ENCODE data around the gene SH3PXD2B. TPM values are rescaled to one million over a fixed set of nuclear protein-coding genes. Genes with fewer than 3 reads are reported as not detected.

SH3PXD2B gene
- total and polyA plus RNA-seq, 2 experiments from 2014 or later, result 15.2 to 19.8 TPM

DNA sequence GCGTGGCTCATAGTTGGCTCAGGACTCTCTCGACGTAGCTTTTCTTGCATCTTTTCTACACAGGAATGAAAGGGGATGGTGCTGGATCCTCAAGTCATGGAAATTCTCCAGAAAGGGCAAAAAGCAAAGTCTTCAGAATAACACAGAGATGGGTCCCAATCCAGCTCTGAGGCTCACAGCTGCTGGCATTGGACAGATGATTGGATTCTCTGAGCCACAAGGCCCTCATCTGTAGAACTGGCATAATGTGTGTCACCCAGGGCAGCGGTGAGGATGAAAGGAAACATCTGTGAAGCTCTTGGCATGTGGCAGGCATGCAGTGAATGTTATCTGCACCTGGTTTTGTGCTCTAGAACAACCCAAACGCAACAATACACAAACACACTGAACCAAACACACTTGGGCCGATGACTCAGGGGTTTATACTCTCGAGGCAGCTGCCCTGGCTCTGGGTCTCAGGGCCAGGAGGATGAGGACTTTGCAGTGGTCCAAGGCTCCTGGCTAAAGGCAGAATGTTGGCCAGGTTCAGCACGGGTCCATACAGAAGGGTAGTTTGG, 106.8 kb downstream of the SH3PXD2B start:
- no peak overlapping the region for H3K4me2 ChIP-seq (ENCODE audit: unreplicated experiment)
- no peak overlapping the region for H2AFZ ChIP-seq
- H3F3A ChIP-seq (ENCODE audit: insufficient read depth), result no peaks in the 10 kb centered on the region
- H3K27me3 ChIP-seq (replicated peaks; ENCODE audit: insufficient read depth), result no peaks in the 10 kb centered on the region
- peaks cover 15% of the 10 kb centered on the region; the same call in 1 of the 2 replicates for H3K36me3 ChIP-seq (ENCODE audit: low read depth)
- no peaks in the 10 kb centered on the region for H3K9me3 ChIP-seq (ENCODE audit: low read depth)
- no peaks in the 10 kb centered on the region for H3K4me1 ChIP-seq (ENCODE audit: insufficient read depth)
- H3K4me3 ChIP-seq, result no peak overlapping the region
- 77 to 81% methylated on average over 8 of the region's 8 CpGs for WGBS, 2 experiments (ENCODE audit: low coverage in 1 of 2, low lambda C conversion rate in 2 of 2, missing lambda C conversion rate in 2 of 2)
- in situ Hi-C loops (cut with MboI), result no loop called here
- H3K79me2 ChIP-seq (ENCODE audit: insufficient read depth), result no peaks in the 10 kb centered on the region
- H3K27ac ChIP-seq, result no peak overlapping the region
- no peak for DNase-seq
- TF ChIP-seq EZH2phosphoT487 (IDR thresholded peaks at IDR 0.05; ENCODE audit: insufficient read depth, low read depth), result no peak
- TF ChIP-seq EZH2 (IDR thresholded peaks at IDR 0.05; ENCODE audit: insufficient read depth, poor library complexity, severe bottlenecking), result no peak
- no peaks in the 10 kb centered on the region for H4K20me1 ChIP-seq (ENCODE audit: insufficient read depth)
- H3K9ac ChIP-seq, result no peak overlapping the region
- H3K9me2 ChIP-seq (ENCODE audit: insufficient read depth), result no peaks in the 10 kb centered on the region

- Histone ChIP-seq H3K36me3 (ENCODE audit: low read depth) (peaks cover 21% of the 10 kb centered on the region; the same call in 1 of the 2 replicates), H3K4me3 (no peak overlapping the region), H3K79me2 (ENCODE audit: insufficient read depth) (no peaks in the 10 kb centered on the region), H3K27me3 (replicated peaks; ENCODE audit: insufficient read depth) (no peaks in the 10 kb centered on the region), H2AFZ (no peak overlapping the region), H4K20me1 (ENCODE audit: insufficient read depth) (no peaks in the 10 kb centered on the region), H3F3A (ENCODE audit: insufficient read depth) (no peaks in the 10 kb centered on the region), H3K4me2 (ENCODE audit: unreplicated experiment) (no peak overlapping the region), H3K9ac (no peak overlapping the region), H3K4me1 (ENCODE audit: insufficient read depth) (no peaks in the 10 kb centered on the region), H3K27ac (no peak overlapping the region), H3K9me3 (ENCODE audit: low read depth) (no peaks in the 10 kb centered on the region), H3K9me2 (ENCODE audit: insufficient read depth) (no peaks in the 10 kb centered on the region)
- in situ Hi-C loops (cut with MboI), result no loop called here
- 78 to 86% methylated on average over 9 to 11 of the region's 11 CpGs for WGBS, 2 experiments (ENCODE audit: low coverage in 1 of 2, low lambda C conversion rate in 2 of 2, missing lambda C conversion rate in 2 of 2)
- TF ChIP-seq EZH2 (IDR thresholded peaks at IDR 0.05; ENCODE audit: insufficient read depth, poor library complexity, severe bottlenecking), result no peak
- TF ChIP-seq EZH2phosphoT487 (IDR thresholded peaks at IDR 0.05; ENCODE audit: insufficient read depth, low read depth), result no peak
- DNase-seq, result no peak
These were observed 108.4 kb downstream of the SH3PXD2B start for GRCh38 chr5:172345881-172346280.

GRCh38 chr5:172344855-172345409, 109.4 kb downstream of the SH3PXD2B start:
- H3K9me3 ChIP-seq (ENCODE audit: low read depth), result no peaks in the 10 kb centered on the region
- WGBS, 2 experiments (ENCODE audit: low coverage in 1 of 2, low lambda C conversion rate in 2 of 2, missing lambda C conversion rate in 2 of 2), result 77 to 82% methylated on average over 3 of the region's 3 CpGs
- no peaks in the 10 kb centered on the region for H3F3A ChIP-seq (ENCODE audit: insufficient read depth)
- H3K79me2 ChIP-seq (ENCODE audit: insufficient read depth), result no peaks in the 10 kb centered on the region
- no peaks in the 10 kb centered on the region for H3K9me2 ChIP-seq (ENCODE audit: insufficient read depth)
- no peaks in the 10 kb centered on the region for H4K20me1 ChIP-seq (ENCODE audit: insufficient read depth)
- H2AFZ ChIP-seq, result no peak overlapping the region
- TF ChIP-seq EZH2phosphoT487 (IDR thresholded peaks at IDR 0.05; ENCODE audit: insufficient read depth, low read depth) (no peak), EZH2 (IDR thresholded peaks at IDR 0.05; ENCODE audit: insufficient read depth, poor library complexity, severe bottlenecking) (no peak)
- no peak overlapping the region for H3K4me2 ChIP-seq (ENCODE audit: unreplicated experiment)
- peaks cover 21% of the 10 kb centered on the region; the same call in 1 of the 2 replicates for H3K36me3 ChIP-seq (ENCODE audit: low read depth)
- H3K4me1 ChIP-seq (ENCODE audit: insufficient read depth), result no peaks in the 10 kb centered on the region
- no peak for DNase-seq
- H3K9ac ChIP-seq, result no peak overlapping the region
- no peaks in the 10 kb centered on the region for H3K27me3 ChIP-seq (replicated peaks; ENCODE audit: insufficient read depth)
- H3K27ac ChIP-seq, result no peak overlapping the region
- H3K4me3 ChIP-seq, result no peak overlapping the region
- in situ Hi-C loops (cut with MboI), result no loop called here

DNA sequence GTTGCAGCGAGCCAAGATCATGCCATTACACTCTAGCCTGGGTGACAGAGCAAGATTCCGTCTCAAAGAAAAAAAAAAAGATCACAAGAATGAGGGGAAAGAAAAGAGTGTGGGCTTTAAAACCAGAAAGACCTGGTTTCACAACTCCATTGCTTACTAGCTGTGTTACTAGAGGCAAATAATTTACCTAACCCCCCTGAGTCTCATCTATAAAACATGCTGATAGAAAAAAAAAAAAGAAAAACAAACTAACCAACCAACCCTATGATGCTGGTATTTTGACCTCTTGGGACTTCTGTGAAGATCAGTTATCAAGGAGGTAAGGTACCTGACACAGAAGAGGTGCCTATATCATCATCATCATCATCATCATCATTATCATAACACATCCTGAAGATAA, 110.6 kb downstream of the SH3PXD2B start:
- in situ Hi-C loops (cut with MboI), result no loop called here
- H3K79me2 ChIP-seq (ENCODE audit: insufficient read depth), result no peaks in the 10 kb centered on the region
- no peak overlapping the region for H2AFZ ChIP-seq
- no peak overlapping the region for H3K4me3 ChIP-seq
- H3K27me3 ChIP-seq (replicated peaks; ENCODE audit: insufficient read depth), result no peaks in the 10 kb centered on the region
- no peaks in the 10 kb centered on the region for H3F3A ChIP-seq (ENCODE audit: insufficient read depth)
- 100% methylated on average over 2 of the region's 2 CpGs for WGBS, 2 experiments (ENCODE audit: low coverage in 1 of 2, low lambda C conversion rate in 2 of 2, missing lambda C conversion rate in 2 of 2)
- H3K36me3 ChIP-seq (ENCODE audit: low read depth), result peaks cover 11% of the 10 kb centered on the region; the same call in 1 of the 2 replicates
- H3K9me3 ChIP-seq (ENCODE audit: low read depth), result no peaks in the 10 kb centered on the region
- no peak overlapping the region for H3K9ac ChIP-seq
- H3K9me2 ChIP-seq (ENCODE audit: insufficient read depth), result no peaks in the 10 kb centered on the region
- TF ChIP-seq EZH2phosphoT487 (IDR thresholded peaks at IDR 0.05; ENCODE audit: insufficient read depth, low read depth), result no peak
- TF ChIP-seq EZH2 (IDR thresholded peaks at IDR 0.05; ENCODE audit: insufficient read depth, poor library complexity, severe bottlenecking), result no peak
- H4K20me1 ChIP-seq (ENCODE audit: insufficient read depth), result no peaks in the 10 kb centered on the region
- no peak overlapping the region for H3K4me2 ChIP-seq (ENCODE audit: unreplicated experiment)
- no peak for DNase-seq
- no peaks in the 10 kb centered on the region for H3K4me1 ChIP-seq (ENCODE audit: insufficient read depth)
- no peak overlapping the region for H3K27ac ChIP-seq
